HCT116 (cell line): Measurements from ENCODE around the gene NT5DC2. TPM values are rescaled to one million over a fixed set of nuclear protein-coding genes. Genes with fewer than 3 reads are reported as not detected.

ENCODE experiments used
- ATAC-seq: fragments of 200-7000 bp; cut with Tn5 transposase; 2 replicates; pipeline ENCODE4 v1.9.1; 2020; ENCODE audit warnings: mild to moderate bottlenecking, moderate library complexity
- BruUV-seq: library from RNA; stranded (reverse); fragments of 400-500 nt; replicated peaks from 2 replicates; lab custom pipeline; 2021; lab: Mats Ljungman, UMichigan
- CTCF ChIA-PET: fragments of 300-600 bp; sonication (Branson Sonifier 250); formaldehyde crosslinking; loops from one replicate; lab custom pipeline; 2021; ENCODE audit warnings: antibody characterized with exemption; lab: Charles Lee
- POLR2A ChIA-PET: fragments of 300-600, 350-600 bp; sonication (Branson Sonifier 250); formaldehyde crosslinking; loops from one replicate; lab custom pipeline; 2021; ENCODE audit warnings: antibody characterized with exemption; lab: Charles Lee
- RAD21 ChIA-PET, 2 experiments: fragments of 300-600 bp; sonication (Branson Sonifier 250); formaldehyde crosslinking; loops; one replicate each; lab custom pipeline; 2023; ENCODE audit warnings: low total read pairs in 2 of 2; ENCODE audit not compliant: uncharacterized antibody in 2 of 2, unreplicated experiment in 2 of 2, low non-redundant PET in 1 of 2; lab: Charles Lee
- DNase-seq: peaks from one replicate; pipeline ENCODE4 v3.0.0-alpha.2; 2010; ENCODE audit warnings: low read depth, low spot score
- H2AFZ ChIP-seq: fragments of 200-600 bp; shearing (Covaris generic), sonication (generic); 2 replicates; pipeline ENCODE4 v1.6.1; 2017; ENCODE audit warnings: low read depth, mixed run types, mixed read lengths, antibody characterized with exemption, low read length; ENCODE audit not compliant: poor library complexity, severe bottlenecking
- H3K27ac ChIP-seq: 2 replicates; pipeline ENCODE4 v1.5.1; 2012; ENCODE audit warnings: low read depth, low read length
- H3K27me3 ChIP-seq: fragments of 200-600 bp; sonication (generic); 2 replicates; pipeline ENCODE4 v1.6.1; 2016; ENCODE audit warnings: mixed run types, low read length, mixed read lengths; ENCODE audit not compliant: insufficient read depth
- H3K36me3 ChIP-seq, 2 experiments: fragments of 200-500 bp in 1 of 2; fragments of 200-600 bp in 1 of 2; sonication (Bioruptor generic) in 1 of 2; sonication (generic) in 1 of 2; 2 replicates each; pipeline versions ENCODE4 v1.5.1 to v1.6.1; 2014 to 2016; ENCODE audit warnings: low read length in 2 of 2, inconsistent platforms in 1 of 2, mixed read lengths in 1 of 2, mixed run types in 1 of 2; ENCODE audit not compliant: insufficient read depth in 2 of 2, control insufficient read depth in 1 of 2
- H3K4me1 ChIP-seq, 2 experiments: fragments of 200-600 bp in 1 of 2; sonication (generic) in 1 of 2; 2 replicates each; pipeline versions ENCODE4 v1.5.1 to v1.6.1; 2012 to 2017; ENCODE audit warnings: low read length in 2 of 2, inconsistent platforms in 1 of 2, mild to moderate bottlenecking in 1 of 2, mixed read lengths in 1 of 2, mixed run types in 1 of 2, moderate library complexity in 1 of 2; ENCODE audit not compliant: insufficient read depth in 2 of 2, control insufficient read depth in 1 of 2
- H3K4me2 ChIP-seq: fragments of 200-600 bp; sonication (generic); 2 replicates; pipeline ENCODE4 v1.6.1; 2017; ENCODE audit warnings: mixed run types, low read length, mixed read lengths
- H3K4me3 ChIP-seq, 2 experiments: fragments of 200-600 bp in 1 of 2; sonication (generic) in 1 of 2; replicated peaks in 1 of 2; 2 replicates each; pipeline ENCODE4 v1.5.1; 2011 to 2016; ENCODE audit warnings: low read length in 2 of 2, control low read depth in 1 of 2, low read depth in 1 of 2, mild to moderate bottlenecking in 1 of 2, mixed read lengths in 1 of 2, mixed run types in 1 of 2
- H3K79me2 ChIP-seq: fragments of 200-600 bp; sonication (generic); 2 replicates; pipeline ENCODE4 v1.6.1; 2017; ENCODE audit warnings: mild to moderate bottlenecking, mixed run types, low read length, moderate library complexity, mixed read lengths; ENCODE audit not compliant: insufficient read depth
- H3K9ac ChIP-seq: fragments of 200-600 bp; sonication (generic); 2 replicates; pipeline ENCODE4 v1.6.1; 2016; ENCODE audit warnings: low read length, mixed read lengths
- H3K9me2 ChIP-seq: fragments of 200-600 bp; sonication (generic), shearing (Covaris generic); 2 replicates; pipeline ENCODE4 v1.6.1; 2017; ENCODE audit warnings: mixed run types, mild to moderate bottlenecking, moderate library complexity; ENCODE audit not compliant: insufficient read depth
- H3K9me3 ChIP-seq, 2 experiments: fragments of 200-500 bp in 1 of 2; fragments of 200-600 bp in 1 of 2; sonication (Bioruptor generic) in 1 of 2; sonication (generic) in 1 of 2; 2 replicates each; pipeline ENCODE4 v1.6.1; 2014 to 2017; ENCODE audit warnings: low read length in 2 of 2, mixed read lengths in 2 of 2, inconsistent platforms in 1 of 2, low read depth in 1 of 2, mild to moderate bottlenecking in 1 of 2, mixed run types in 1 of 2, moderate library complexity in 1 of 2; ENCODE audit not compliant: control insufficient read depth in 1 of 2, insufficient read depth in 1 of 2
- H4K20me1 ChIP-seq: fragments of 200-600 bp; sonication (generic), shearing (Covaris generic); 2 replicates; pipeline ENCODE4 v1.6.1; 2017; ENCODE audit warnings: mixed run types, mild to moderate bottlenecking, moderate library complexity; ENCODE audit not compliant: insufficient read depth
- CBX3 ChIP-seq: IDR thresholded peaks from 2 replicates; pipeline ENCODE4 v1.6.1; 2012; ENCODE audit warnings: low read depth
- CEBPB ChIP-seq: IDR thresholded peaks from 2 replicates; pipeline ENCODE4 v1.6.1; 2012; ENCODE audit warnings: low read depth
- CTCF ChIP-seq, 3 experiments: fragments of 200-600 bp in 1 of 3; sonication (generic) in 1 of 3; IDR thresholded peaks in 2 of 3; conservative IDR thresholded peaks in 1 of 3; 2 replicates each; pipeline ENCODE4 v1.5.1; 2012 to 2017; ENCODE audit warnings: low read depth in 2 of 3, low read length in 2 of 3, antibody characterized with exemption in 1 of 3, borderline replicate concordance in 1 of 3, control low read depth in 1 of 3, mild to moderate bottlenecking in 1 of 3, mixed read lengths in 1 of 3, mixed run types in 1 of 3, moderate library complexity in 1 of 3; ENCODE audit not compliant: insufficient read depth in 1 of 3
- ELF1 ChIP-seq: IDR thresholded peaks from 2 replicates; pipeline ENCODE4 v1.6.1; 2012; ENCODE audit warnings: low read depth, borderline replicate concordance
- POLR2AphosphoS5 ChIP-seq: IDR thresholded peaks from 2 replicates; pipeline ENCODE4 v1.6.1; 2011; ENCODE audit warnings: mild to moderate bottlenecking, low read depth, low read length, moderate library complexity
- REST ChIP-seq: IDR thresholded peaks from 2 replicates; pipeline ENCODE4 v1.6.1; 2012; ENCODE audit warnings: low read depth
- SP1 ChIP-seq: IDR thresholded peaks from 2 replicates; pipeline ENCODE4 v1.6.1; 2012; ENCODE audit warnings: low read depth
- TCF7L2 ChIP-seq: IDR thresholded peaks from 2 replicates; pipeline ENCODE4 v1.7.0; 2011; ENCODE audit warnings: borderline replicate concordance, inconsistent platforms; ENCODE audit not compliant: insufficient read depth, insufficient read length; ENCODE audit errors: extremely low read depth
- YY1 ChIP-seq: IDR thresholded peaks from 2 replicates; pipeline ENCODE4 v1.6.1; 2011; ENCODE audit warnings: low read length, low read depth, moderate library complexity, mild to moderate bottlenecking; ENCODE audit not compliant: insufficient replicate concordance; ENCODE audit errors: extremely low read depth
- ZFX ChIP-seq: fragments of 450-650 bp; IDR thresholded peaks from 2 replicates; pipeline ENCODE4 v1.6.1; 2017
- ZNF274 ChIP-seq: fragments of 200-500 bp; sonication (Bioruptor generic); IDR thresholded peaks from 2 replicates; pipeline ENCODE4 v1.6.1; 2014; ENCODE audit warnings: mild to moderate bottlenecking, low read depth, low read length, inconsistent platforms
- intact Hi-C: fragments of 100-400 bp; cut with micrococcal nuclease; formaldehyde crosslinking; loops from 2 replicates; pipeline ENCODE4 v1.10.0; 2022
- total RNA-seq: library from RNA; stranded (reverse); gene quantifications from one replicate; pipeline ENCODE4 v1.2.1, GENCODE V29; 2021; ENCODE audit not compliant: unreplicated experiment

Gene NT5DC2
- total RNA-seq, 1 experiment from 2014 or later, result 125 TPM

DNA sequence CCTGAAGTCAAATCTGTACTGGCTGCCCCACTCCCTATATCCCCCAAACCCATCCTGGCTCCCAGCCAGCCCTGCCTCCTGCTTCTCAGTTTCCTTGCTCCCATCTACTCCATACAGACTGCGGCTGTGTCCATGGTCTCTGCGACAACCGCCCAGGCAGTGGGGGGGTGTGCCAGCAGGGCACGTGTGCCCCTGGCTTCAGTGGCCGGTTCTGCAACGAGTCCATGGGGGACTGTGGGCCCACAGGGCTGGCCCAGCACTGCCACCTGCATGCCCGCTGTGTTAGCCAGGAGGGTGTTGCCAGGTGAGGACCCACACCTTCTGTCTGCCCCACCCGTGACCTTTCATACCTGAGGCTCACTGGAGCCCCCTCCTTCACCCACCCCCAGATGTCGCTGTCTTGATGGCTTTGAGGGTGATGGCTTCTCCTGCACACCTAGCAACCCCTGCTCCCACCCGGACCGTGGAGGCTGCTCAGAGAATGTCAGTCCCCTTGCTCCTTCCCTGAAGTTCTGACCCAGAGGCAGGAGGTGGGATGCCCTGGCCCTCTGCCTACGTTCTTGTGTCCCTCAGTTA lies 23.8 kb downstream of the NT5DC2 start:
- DNase-seq (no peak), ATAC-seq (peak; percentile 28; the same call in 1 of the 2 replicates)
- Histone ChIP-seq H2AFZ (no peak overlapping the region), H3K9me3 (no peaks in the 10 kb centered on the region), H4K20me1 (no peaks in the 10 kb centered on the region), H3K9ac (no peak overlapping the region), H3K36me3 (no peaks in the 10 kb centered on the region), H3K79me2 (no peaks in the 10 kb centered on the region), H3K27ac (no peak overlapping the region), H3K4me1 (peaks cover 3 to 9% of the 10 kb centered on the region in 2 experiments; a peak in 2 of 4 replicates), H3K4me3 (no peak overlapping the region), H3K4me2 (no peak overlapping the region), H3K27me3 (no peaks in the 10 kb centered on the region), H3K9me2 (no peaks in the 10 kb centered on the region)
- RAD21 ChIA-PET, result no interaction called here
- intact Hi-C loops, result no loop called here
- POLR2A ChIA-PET, result no interaction called here
- CTCF ChIA-PET, result no interaction called here
- no TSS peak for BruUV-seq
- TF ChIP-seq ZFX, result no peak
- peak in 1 of 3 experiments; percentile 24; a peak in 1 of 6 replicates for TF ChIP-seq CTCF (IDR thresholded peaks at IDR 0.05 in 2 of 3, conservative IDR thresholded peaks at IDR 0.05 in 1 of 3; ENCODE audit: borderline replicate concordance in 1 of 3, insufficient read depth in 1 of 3, low read depth in 2 of 3, low read length in 2 of 3)
- no peak for TF ChIP-seq ZNF274

DNA sequence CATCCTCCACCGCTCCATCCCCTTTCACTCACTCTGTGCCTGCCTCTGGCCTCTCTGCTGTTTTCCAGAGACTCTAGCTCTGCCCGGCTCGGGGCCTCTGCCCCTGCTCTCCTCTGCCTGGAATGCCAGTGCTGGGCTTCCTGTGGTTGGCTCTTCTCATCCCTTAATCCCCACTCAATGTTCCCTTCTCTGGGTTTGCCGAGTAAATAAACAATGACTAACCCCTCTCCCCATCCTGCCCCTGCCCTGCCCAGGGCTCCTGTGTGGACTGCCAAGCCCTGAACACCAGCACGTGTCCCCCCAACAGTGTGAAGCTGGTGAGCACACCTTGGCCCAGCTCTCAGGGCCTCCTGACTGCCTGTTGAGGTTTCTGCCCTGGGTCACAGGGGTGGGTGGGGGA lies 26.3 kb downstream of the NT5DC2 start:
- no peaks in the 10 kb centered on the region for H3K9me3 ChIP-seq
- BruUV-seq, result no TSS peak
- H3K4me1 ChIP-seq, result peaks cover 3 to 9% of the 10 kb centered on the region in 2 experiments; a peak in 2 of 4 replicates
- no peak overlapping the region for H2AFZ ChIP-seq
- H3K4me3 ChIP-seq, result no peak overlapping the region
- no peaks in the 10 kb centered on the region for H3K9me2 ChIP-seq
- no peaks in the 10 kb centered on the region for H3K27me3 ChIP-seq
- CTCF ChIA-PET, result no interaction called here
- no peaks in the 10 kb centered on the region for H3K79me2 ChIP-seq
- no peak overlapping the region for H3K27ac ChIP-seq
- no peak overlapping the region for H3K9ac ChIP-seq
- intact Hi-C loops, result no loop called here
- no peaks in the 10 kb centered on the region for H3K36me3 ChIP-seq
- H4K20me1 ChIP-seq, result no peaks in the 10 kb centered on the region
- RAD21 ChIA-PET, result no interaction called here
- DNase-seq (no peak), ATAC-seq (peak; percentile 27; the same call in 1 of the 2 replicates)
- no peak overlapping the region for H3K4me2 ChIP-seq
- POLR2A ChIA-PET, result no interaction called here
- TF ChIP-seq POLR2AphosphoS5, result no peak
- TF ChIP-seq SP1, result no peak
- TF ChIP-seq REST, result no peak
- no peak for TF ChIP-seq CTCF (IDR thresholded peaks at IDR 0.05 in 2 of 3, conservative IDR thresholded peaks at IDR 0.05 in 1 of 3; ENCODE audit: borderline replicate concordance in 1 of 3, insufficient read depth in 1 of 3, low read depth in 2 of 3, low read length in 2 of 3)
- no peak for TF ChIP-seq YY1
- no peak for TF ChIP-seq CEBPB
- no peak for TF ChIP-seq CBX3
- no peak for TF ChIP-seq TCF7L2
- no peak for TF ChIP-seq ELF1
